ENCODE data around the gene FBXL13.
"Not testable (repeated sequence)": the region's sequence is repeated elsewhere in the genome, so short reads cannot be mapped to it uniquely, and the experiment has no call there.

GRCh38 chr7:103023578-103023977 lies 51.0 kb downstream of the FBXL13 start:
- TF ChIP-seq CTCF (IDR thresholded peaks at IDR 0.05; ENCODE audit: poor library complexity, severe bottlenecking); MXI1 (conservative IDR thresholded peaks at IDR 0.05; ENCODE audit: poor library complexity, severe bottlenecking); RAD21 (conservative IDR thresholded peaks at IDR 0.05); POLR2AphosphoS5 (IDR thresholded peaks at IDR 0.05); EZH2 (IDR thresholded peaks at IDR 0.05; ENCODE audit: borderline replicate concordance, insufficient read depth, low read length, poor library complexity, severe bottlenecking); EP300 (conservative IDR thresholded peaks at IDR 0.05; ENCODE audit: poor library complexity, severe bottlenecking); SMC3 (conservative IDR thresholded peaks at IDR 0.05; ENCODE audit: poor library complexity); TAF1 (IDR thresholded peaks at IDR 0.05; ENCODE audit: low read depth): not testable (repeated sequence)

Measured in neural cell (in vitro differentiated cells).